Measurements from ENCODE around the gene DBN1. TPM values are rescaled to one million over a fixed set of nuclear protein-coding genes. Genes with fewer than 3 reads are reported as not detected.

DBN1 gene
- total and polyA plus RNA-seq, 9 of the 15 experiments (the other 6 are each of a cell fraction or from before 2014, with no cell fraction given): 0.25 to 87.2 (median 27.9) TPM

GRCh38 chr5:177454397-177455035 lies 18.9 kb downstream of the DBN1 start:
- Histone ChIP-seq H3K27ac (ENCODE audit: extremely low read depth, low read depth, low read length) (peak overlapping the region; percentile 91), H3K9me1 (ENCODE audit: control insufficient read depth, insufficient read depth, low read length) (peaks cover 3% of the 10 kb centered on the region), H3K9ac (ENCODE audit: insufficient read depth in 1 of 2, low read depth in 2 of 2, low read length in 2 of 2) (peak overlapping the region; percentile 69 to 97), H3K4me3 (peak overlapping the region; percentile 88), H3K4me1 (replicated peaks in 1 of 2; ENCODE audit: control insufficient read depth in 2 of 2, insufficient read depth in 2 of 2, low read length in 2 of 2) (peaks cover 0 to 58% of the 10 kb centered on the region in 2 experiments; a peak in 3 of 5 replicates), H2AFZ (ENCODE audit: low read depth, low read length) (peak overlapping the region; percentile 94), H3K4me2 (ENCODE audit: insufficient read depth, low read length) (peak overlapping the region; percentile 88), H3K79me2 (ENCODE audit: control insufficient read depth, insufficient read depth, low read length) (peaks cover 10% of the 10 kb centered on the region; the same call in 2 of the 3 replicates), H3K27me3 (ENCODE audit: control insufficient read depth in 2 of 2, insufficient read depth in 2 of 2, low read length in 2 of 2) (no peaks in the 10 kb centered on the region), H4K20me1 (replicated peaks; ENCODE audit: control insufficient read depth, insufficient read depth, low read length) (peaks cover 16% of the 10 kb centered on the region), H3K36me3 (ENCODE audit: control insufficient read depth, insufficient read depth, low read length) (peaks cover 25% of the 10 kb centered on the region; the same call in 1 of the 3 replicates), H3K9me3 (replicated peaks; ENCODE audit: control insufficient read depth, insufficient read depth, low read depth, low read length) (no peaks in the 10 kb centered on the region)
- POLR2A ChIA-PET: interaction anchor here (0.6 to 2.0 kb wide), 22 partner anchors 9 to 152 kb away, joined by 3 to 13 read pairs (median 3); partner anchors contain the start of genes MXD3 and PRR7
- in situ Hi-C loops (cut with MboI): loop anchor here (10.0 kb wide), 1 partner anchor 340 kb away; no protein-coding TSS in a partner anchor
- CTCF ChIA-PET (ENCODE audit: low intra/inter-chr PET ratio): interaction anchor here (0.6 to 6.2 kb wide), 9 partner anchors 50 to 384 kb away, joined by 3 to 107 read pairs (median 8); no protein-coding TSS in a partner anchor
- intact Hi-C loops (cut with micrococcal nuclease): loop anchor here (1.0 to 2.0 kb wide), 4 partner anchors 28 to 340 kb away; partner anchors contain the start of gene GRK6
- DNase-seq (ENCODE audit: extremely low read depth in 1 of 4, low spot score in 3 of 4): peak; percentile 92 to 98 (median 94)
- 1% methylated on average over 41 of the region's 84 CpGs for WGBS (ENCODE audit: insufficient coverage, low coverage, missing lambda C conversion rate)
- BruUV-seq (replicated peaks): no TSS peak
- peak; percentile 71 for ATAC-seq
- FAIRE-seq: peak; percentile 92
- TF ChIP-seq, protein P1, sequence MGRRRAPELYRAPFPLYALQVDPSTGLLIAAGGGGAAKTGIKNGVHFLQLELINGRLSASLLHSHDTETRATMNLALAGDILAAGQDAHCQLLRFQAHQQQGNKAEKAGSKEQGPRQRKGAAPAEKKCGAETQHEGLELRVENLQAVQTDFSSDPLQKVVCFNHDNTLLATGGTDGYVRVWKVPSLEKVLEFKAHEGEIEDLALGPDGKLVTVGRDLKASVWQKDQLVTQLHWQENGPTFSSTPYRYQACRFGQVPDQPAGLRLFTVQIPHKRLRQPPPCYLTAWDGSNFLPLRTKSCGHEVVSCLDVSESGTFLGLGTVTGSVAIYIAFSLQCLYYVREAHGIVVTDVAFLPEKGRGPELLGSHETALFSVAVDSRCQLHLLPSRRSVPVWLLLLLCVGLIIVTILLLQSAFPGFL (CRISPR knock-in tag; IDR thresholded peaks at IDR 0.05): no peak
- TF ChIP-seq TCF7L2 (IDR thresholded peaks at IDR 0.05; ENCODE audit: low read depth, low read length): no peak
- peak; percentile 97 for TF ChIP-seq KHSRP (IDR thresholded peaks at IDR 0.05)
- TF ChIP-seq, protein P2, sequence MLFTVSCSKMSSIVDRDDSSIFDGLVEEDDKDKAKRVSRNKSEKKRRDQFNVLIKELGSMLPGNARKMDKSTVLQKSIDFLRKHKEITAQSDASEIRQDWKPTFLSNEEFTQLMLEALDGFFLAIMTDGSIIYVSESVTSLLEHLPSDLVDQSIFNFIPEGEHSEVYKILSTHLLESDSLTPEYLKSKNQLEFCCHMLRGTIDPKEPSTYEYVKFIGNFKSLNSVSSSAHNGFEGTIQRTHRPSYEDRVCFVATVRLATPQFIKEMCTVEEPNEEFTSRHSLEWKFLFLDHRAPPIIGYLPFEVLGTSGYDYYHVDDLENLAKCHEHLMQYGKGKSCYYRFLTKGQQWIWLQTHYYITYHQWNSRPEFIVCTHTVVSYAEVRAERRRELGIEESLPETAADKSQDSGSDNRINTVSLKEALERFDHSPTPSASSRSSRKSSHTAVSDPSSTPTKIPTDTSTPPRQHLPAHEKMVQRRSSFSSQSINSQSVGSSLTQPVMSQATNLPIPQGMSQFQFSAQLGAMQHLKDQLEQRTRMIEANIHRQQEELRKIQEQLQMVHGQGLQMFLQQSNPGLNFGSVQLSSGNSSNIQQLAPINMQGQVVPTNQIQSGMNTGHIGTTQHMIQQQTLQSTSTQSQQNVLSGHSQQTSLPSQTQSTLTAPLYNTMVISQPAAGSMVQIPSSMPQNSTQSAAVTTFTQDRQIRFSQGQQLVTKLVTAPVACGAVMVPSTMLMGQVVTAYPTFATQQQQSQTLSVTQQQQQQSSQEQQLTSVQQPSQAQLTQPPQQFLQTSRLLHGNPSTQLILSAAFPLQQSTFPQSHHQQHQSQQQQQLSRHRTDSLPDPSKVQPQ (CRISPR knock-in tag; IDR thresholded peaks at IDR 0.05; ENCODE audit: borderline replicate concordance): no peak
- TF ChIP-seq, protein P3, sequence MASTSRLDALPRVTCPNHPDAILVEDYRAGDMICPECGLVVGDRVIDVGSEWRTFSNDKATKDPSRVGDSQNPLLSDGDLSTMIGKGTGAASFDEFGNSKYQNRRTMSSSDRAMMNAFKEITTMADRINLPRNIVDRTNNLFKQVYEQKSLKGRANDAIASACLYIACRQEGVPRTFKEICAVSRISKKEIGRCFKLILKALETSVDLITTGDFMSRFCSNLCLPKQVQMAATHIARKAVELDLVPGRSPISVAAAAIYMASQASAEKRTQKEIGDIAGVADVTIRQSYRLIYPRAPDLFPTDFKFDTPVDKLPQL (IDR thresholded peaks at IDR 0.05; ENCODE audit: extremely low read depth, insufficient read length): no peak
- TF ChIP-seq, protein P4, sequence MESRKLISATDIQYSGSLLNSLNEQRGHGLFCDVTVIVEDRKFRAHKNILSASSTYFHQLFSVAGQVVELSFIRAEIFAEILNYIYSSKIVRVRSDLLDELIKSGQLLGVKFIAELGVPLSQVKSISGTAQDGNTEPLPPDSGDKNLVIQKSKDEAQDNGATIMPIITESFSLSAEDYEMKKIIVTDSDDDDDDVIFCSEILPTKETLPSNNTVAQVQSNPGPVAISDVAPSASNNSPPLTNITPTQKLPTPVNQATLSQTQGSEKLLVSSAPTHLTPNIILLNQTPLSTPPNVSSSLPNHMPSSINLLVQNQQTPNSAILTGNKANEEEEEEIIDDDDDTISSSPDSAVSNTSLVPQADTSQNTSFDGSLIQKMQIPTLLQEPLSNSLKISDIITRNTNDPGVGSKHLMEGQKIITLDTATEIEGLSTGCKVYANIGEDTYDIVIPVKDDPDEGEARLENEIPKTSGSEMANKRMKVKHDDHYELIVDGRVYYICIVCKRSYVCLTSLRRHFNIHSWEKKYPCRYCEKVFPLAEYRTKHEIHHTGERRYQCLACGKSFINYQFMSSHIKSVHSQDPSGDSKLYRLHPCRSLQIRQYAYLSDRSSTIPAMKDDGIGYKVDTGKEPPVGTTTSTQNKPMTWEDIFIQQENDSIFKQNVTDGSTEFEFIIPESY (CRISPR knock-in tag; IDR thresholded peaks at IDR 0.05): no peak
- TF ChIP-seq ZNF586 (CRISPR knock-in tag; conservative IDR thresholded peaks at IDR 0.05): no peak

All from K562 (cell line).